HL-60 (cell line): ENCODE results near the gene CLC.

Experiments used
- DNase-seq, 2 experiments: peaks; one replicate each; pipeline ENCODE4 v3.0.0-alpha.2; 2010 to 2020; ENCODE audit warnings: low read depth in 1 of 2, low spot score in 1 of 2
- H3K27ac ChIP-seq: fragments of 250-450 bp; sonication (Bioruptor Pico); replicated peaks from 2 replicates; pipeline ENCODE4 v1.5.1; 2020; ENCODE audit warnings: mild to moderate bottlenecking, moderate library complexity
- H3K27me3 ChIP-seq: fragments of 250-450 bp; sonication (Bioruptor Pico); 2 replicates; pipeline ENCODE4 v1.5.1; 2021; ENCODE audit warnings: mild to moderate bottlenecking, moderate library complexity; ENCODE audit not compliant: insufficient read depth, poor library complexity, severe bottlenecking
- H3K4me3 ChIP-seq: replicated peaks from 2 replicates; pipeline ENCODE4 v1.5.1; 2011; ENCODE audit warnings: mild to moderate bottlenecking, control low read depth, low read length; ENCODE audit not compliant: insufficient read depth
- GABPA ChIP-seq: IDR thresholded peaks from 2 replicates; pipeline ENCODE4 v1.6.1; 2012; ENCODE audit warnings: low read depth
- POLR2AphosphoS5 ChIP-seq: IDR thresholded peaks from 2 replicates; pipeline ENCODE4 v1.6.1; 2012; ENCODE audit warnings: low read depth
- SPI1 ChIP-seq: IDR thresholded peaks from 2 replicates; pipeline ENCODE4 v1.6.1; 2012; ENCODE audit warnings: low read depth, mild to moderate bottlenecking, borderline replicate concordance
- TF ChIP-seq, protein P1 (sequence below): IDR thresholded peaks from one replicate; pipeline ENCODE4 v1.5.1; 2011; ENCODE audit warnings: low read length, control low read depth, inconsistent platforms; ENCODE audit not compliant: insufficient read depth
- TF ChIP-seq, protein P2 (sequence below): IDR thresholded peaks from 2 replicates; pipeline ENCODE4 v1.6.1; 2012; ENCODE audit warnings: low read depth; ENCODE audit not compliant: insufficient replicate concordance

The CLC gene

DNA sequence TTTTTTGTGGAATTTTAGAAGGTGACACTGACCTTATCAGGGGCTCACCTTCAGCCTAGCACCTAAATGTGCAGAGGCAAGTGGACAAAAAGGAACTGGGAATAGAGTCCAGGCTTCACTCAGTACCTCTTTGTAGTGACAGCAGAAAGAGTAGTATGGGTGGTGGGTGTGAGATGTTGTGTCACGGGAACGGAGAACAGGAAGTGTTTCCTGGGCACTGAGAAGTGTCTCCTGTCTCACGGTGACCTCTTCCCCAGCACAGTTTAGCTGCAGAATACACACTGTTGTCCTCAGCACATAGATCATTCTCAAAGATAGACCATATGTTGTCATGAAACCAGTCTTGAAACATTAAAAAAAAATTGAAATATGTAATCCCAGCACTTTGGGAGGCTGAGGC is 51.1 kb downstream of the CLC start:
- peaks cover 5% of the 10 kb centered on the region for H3K27me3 ChIP-seq
- DNase-seq, result no peak
- H3K4me3 ChIP-seq, result no peak overlapping the region
- H3K27ac ChIP-seq, result no peak overlapping the region
- TF ChIP-seq SPI1, result no peak
- TF ChIP-seq, protein P1, sequence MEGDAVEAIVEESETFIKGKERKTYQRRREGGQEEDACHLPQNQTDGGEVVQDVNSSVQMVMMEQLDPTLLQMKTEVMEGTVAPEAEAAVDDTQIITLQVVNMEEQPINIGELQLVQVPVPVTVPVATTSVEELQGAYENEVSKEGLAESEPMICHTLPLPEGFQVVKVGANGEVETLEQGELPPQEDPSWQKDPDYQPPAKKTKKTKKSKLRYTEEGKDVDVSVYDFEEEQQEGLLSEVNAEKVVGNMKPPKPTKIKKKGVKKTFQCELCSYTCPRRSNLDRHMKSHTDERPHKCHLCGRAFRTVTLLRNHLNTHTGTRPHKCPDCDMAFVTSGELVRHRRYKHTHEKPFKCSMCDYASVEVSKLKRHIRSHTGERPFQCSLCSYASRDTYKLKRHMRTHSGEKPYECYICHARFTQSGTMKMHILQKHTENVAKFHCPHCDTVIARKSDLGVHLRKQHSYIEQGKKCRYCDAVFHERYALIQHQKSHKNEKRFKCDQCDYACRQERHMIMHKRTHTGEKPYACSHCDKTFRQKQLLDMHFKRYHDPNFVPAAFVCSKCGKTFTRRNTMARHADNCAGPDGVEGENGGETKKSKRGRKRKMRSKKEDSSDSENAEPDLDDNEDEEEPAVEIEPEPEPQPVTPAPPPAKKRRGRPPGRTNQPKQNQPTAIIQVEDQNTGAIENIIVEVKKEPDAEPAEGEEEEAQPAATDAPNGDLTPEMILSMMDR, result no peak
- TF ChIP-seq GABPA, result no peak
- TF ChIP-seq POLR2AphosphoS5, result no peak
- TF ChIP-seq, protein P2, sequence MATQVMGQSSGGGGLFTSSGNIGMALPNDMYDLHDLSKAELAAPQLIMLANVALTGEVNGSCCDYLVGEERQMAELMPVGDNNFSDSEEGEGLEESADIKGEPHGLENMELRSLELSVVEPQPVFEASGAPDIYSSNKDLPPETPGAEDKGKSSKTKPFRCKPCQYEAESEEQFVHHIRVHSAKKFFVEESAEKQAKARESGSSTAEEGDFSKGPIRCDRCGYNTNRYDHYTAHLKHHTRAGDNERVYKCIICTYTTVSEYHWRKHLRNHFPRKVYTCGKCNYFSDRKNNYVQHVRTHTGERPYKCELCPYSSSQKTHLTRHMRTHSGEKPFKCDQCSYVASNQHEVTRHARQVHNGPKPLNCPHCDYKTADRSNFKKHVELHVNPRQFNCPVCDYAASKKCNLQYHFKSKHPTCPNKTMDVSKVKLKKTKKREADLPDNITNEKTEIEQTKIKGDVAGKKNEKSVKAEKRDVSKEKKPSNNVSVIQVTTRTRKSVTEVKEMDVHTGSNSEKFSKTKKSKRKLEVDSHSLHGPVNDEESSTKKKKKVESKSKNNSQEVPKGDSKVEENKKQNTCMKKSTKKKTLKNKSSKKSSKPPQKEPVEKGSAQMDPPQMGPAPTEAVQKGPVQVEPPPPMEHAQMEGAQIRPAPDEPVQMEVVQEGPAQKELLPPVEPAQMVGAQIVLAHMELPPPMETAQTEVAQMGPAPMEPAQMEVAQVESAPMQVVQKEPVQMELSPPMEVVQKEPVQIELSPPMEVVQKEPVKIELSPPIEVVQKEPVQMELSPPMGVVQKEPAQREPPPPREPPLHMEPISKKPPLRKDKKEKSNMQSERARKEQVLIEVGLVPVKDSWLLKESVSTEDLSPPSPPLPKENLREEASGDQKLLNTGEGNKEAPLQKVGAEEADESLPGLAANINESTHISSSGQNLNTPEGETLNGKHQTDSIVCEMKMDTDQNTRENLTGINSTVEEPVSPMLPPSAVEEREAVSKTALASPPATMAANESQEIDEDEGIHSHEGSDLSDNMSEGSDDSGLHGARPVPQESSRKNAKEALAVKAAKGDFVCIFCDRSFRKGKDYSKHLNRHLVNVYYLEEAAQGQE, result no peak

DNA sequence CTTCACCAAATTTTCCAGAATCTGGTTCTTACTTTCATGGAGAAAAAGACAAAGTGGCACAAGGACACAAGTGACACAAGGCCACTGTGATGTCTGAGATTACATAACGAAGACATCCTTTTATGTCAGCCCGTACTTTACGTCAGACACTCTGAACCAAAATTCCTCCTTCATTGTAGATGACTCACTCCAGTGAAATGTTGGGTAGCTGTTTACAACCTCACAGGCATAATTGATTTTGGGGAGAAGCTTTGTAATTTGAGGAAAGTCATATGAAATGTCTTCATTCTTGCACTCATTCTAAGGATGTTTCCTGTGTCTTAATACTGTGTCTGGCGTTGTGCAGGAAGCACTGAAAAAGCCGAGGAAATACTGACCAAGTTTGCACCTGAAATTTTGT is 53.6 kb downstream of the CLC start:
- H3K27ac ChIP-seq, result no peak overlapping the region
- H3K27me3 ChIP-seq, result peaks cover 5% of the 10 kb centered on the region
- TF ChIP-seq, protein P1, result no peak
- TF ChIP-seq SPI1, result no peak
- no peak for TF ChIP-seq GABPA
- no peak for TF ChIP-seq POLR2AphosphoS5
- TF ChIP-seq, protein P2, result no peak
- H3K4me3 ChIP-seq, result no peak overlapping the region
- DNase-seq, result no peak

DNA sequence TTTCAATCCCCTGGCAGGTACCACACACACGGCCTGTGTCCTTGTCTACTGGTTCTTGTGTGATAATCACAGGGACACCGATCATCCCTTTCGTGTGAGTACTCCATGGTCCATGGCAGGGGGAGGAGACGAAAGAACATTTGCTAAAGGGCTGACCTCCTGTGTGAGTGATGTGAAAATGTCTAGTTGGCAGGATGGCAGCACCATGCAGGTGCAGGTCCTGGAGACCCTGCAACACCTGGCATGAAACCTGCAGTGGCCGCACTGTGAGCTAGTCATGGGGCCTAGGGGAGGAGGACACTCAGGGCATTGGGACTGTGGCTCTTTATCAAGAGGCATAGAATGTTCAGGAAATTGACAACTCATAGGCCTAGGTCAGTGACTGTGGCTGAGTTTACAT is 56.4 kb downstream of the CLC start:
- Histone ChIP-seq H3K27ac (no peak overlapping the region), H3K4me3 (no peak overlapping the region), H3K27me3 (peaks cover 10% of the 10 kb centered on the region)
- DNase-seq, result no peak
- TF ChIP-seq, protein P2, result no peak
- TF ChIP-seq SPI1, result no peak
- TF ChIP-seq, protein P1, result no peak
- TF ChIP-seq GABPA, result no peak
- TF ChIP-seq POLR2AphosphoS5, result no peak
